PC-3 (cell line): ENCODE data around the gene GAS7.

Experiments
- CTCF ChIP-seq: fragments of 300-600 bp; sonication (generic); conservative IDR thresholded peaks from 2 replicates; pipeline ENCODE4 v1.5.1; 2017; ENCODE audit warnings: antibody characterized with exemption, low read depth, mild to moderate bottlenecking, low read length
- EZH2 ChIP-seq: fragments of 300-600 bp; sonication (generic); IDR thresholded peaks from one replicate; pipeline ENCODE4 v1.6.1; 2017; ENCODE audit warnings: antibody characterized with exemption, mild to moderate bottlenecking, low read length; ENCODE audit not compliant: unreplicated experiment

- no peak for TF ChIP-seq CTCF
- no peak for TF ChIP-seq EZH2
Measured at GRCh38 chr17:10041916-10042588, 156.4 kb downstream of the GAS7 start.
